A549 treated with RU486 at 1 μM for 4 hours (cell line): ENCODE measurements around the gene ZNF454. TPM values are rescaled to one million over a fixed set of nuclear protein-coding genes. Genes with fewer than 3 reads are reported as not detected.

Source experiments
- total RNA-seq: library from RNA; stranded (reverse); fragments of 200-300 nt; extraction: Qiagen RNA extraction; gene quantifications from 5 replicates; pipeline ENCODE4 v1.2.3, GENCODE V29; 2022; ENCODE audit warnings: low read depth

Gene ZNF454
- total RNA-seq, result not detected in 5 replicates

DNA sequence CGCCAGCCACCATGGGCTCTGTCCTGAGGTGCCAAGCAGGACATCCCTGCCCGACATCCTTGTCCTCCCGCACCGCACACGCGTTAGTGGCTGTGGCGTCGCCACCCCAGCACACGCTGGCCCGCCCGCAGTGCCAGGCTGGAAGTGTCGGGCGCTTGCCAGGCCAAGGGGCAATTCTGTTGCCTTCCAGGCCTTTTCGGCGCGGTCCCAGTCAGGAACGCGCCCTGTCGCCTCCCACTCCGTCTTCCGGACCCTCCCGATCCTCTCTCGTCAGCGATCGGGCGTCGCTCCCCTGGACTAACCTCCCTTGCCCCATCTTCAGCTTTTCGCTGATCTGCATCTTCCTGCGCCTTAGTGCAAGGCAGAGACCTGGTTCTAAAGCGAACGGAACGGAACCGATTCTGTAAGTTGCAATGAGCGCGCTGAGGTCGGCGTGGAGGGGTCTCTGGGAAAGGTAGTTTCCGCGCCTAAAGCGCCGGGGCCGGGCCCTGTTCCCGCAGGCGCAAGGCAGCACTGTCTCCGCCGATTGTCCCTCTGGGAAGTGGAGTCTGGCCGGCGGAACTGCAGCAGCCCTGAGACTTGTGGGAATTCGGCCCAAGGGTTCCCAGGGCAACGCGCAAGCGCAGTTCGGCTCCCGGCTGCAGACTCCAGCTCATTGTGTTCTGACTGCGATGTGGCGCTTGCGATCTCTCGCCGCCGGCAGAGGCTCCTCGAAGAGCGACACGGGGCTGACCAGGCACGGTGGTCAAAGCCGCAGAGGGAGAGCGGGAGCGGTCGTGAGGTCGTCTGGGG is at the start of gene ZNF454:
ZNF454 (plus strand) TSS at position 630 of the 792 bp plus-strand sequence. CDS start 1,594 bp downstream, outside the sequence.

DNA sequence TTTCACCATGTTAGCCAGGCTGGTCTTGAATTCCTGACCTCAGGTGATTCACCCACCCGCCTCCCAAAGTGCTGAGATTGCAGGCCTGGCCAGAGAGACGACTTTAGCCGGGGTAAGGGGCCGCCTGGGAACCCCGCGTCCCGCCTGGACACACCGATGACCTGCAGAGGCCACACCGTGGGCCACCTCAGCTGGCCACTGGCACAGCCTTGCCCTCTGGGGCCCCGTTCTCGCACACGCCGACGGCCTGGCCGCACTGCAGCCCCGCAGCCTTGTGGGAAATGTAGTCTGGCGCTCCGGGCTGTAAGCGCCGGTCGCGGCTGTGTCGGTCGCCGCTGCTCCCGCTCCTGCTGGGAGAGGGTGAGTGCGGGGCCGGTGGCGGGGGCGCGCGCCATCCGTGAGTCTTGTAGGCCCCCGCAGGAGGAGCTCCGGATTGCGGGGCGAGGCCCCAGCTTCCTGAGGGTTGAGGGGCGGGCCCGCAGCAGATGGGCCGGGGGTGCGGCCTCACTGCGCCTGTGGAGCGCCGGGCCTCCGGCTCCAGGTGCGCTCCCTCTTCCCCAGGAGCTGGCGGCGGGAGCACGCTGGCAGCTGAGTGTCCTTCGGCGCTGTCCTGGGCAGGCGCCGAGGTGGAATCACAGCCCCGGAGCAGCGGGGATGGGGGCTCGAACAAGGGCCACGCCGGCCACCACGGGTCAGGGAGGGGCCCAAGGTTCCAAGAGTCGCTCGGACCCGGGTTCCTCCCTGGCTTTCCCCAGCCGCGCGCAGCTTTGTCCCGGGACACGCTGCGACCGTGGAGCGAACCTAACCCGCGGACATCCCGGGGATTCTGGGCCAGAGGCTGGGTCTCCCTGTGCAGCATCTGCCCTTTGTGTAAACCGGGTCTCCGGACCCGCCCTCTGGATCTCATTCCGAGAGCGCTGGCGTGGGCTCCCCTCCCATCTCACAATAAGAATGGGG is 45.1 kb upstream of the ZNF454 start, which contains the start of gene ZFP2:
ZFP2 (plus strand) TSS at position 299 of the 957 bp plus-strand sequence. CDS start 35,401 bp downstream, outside the sequence.

GRCh38 chr5:178994580-178995340 is 53.8 kb downstream of the ZNF454 start, which contains the start of gene GRM6:
Gene GRM6, minus strand, starts transcription at chr5:178995320. Its CDS starts 376 bp downstream, at chr5:178994944.

Other genes with a start within 250 kb of the ZNF454 start
- 4.7 to 7.9 TPM (median 7.6 TPM) in 5 replicates for gene ZNF354A, start 210.5 kb upstream of the ZNF454 start, total RNA-seq
- 2.8 to 6.2 TPM (median 4.8 TPM) in 5 replicates for gene ZNF354B, start 81.2 kb upstream of the ZNF454 start, total RNA-seq
- not detected in 5 replicates for gene ZFP2, start 45.3 kb upstream of the ZNF454 start, total RNA-seq
- gene GRM6, start 54.1 kb downstream of the ZNF454 start, total RNA-seq, result not detected in 5 replicates
- 0.43 to 1.1 TPM (median 0.60 TPM) in 5 replicates for gene ZNF879, start 82.6 kb downstream of the ZNF454 start, total RNA-seq
- gene ZNF354C, start 119.2 kb downstream of the ZNF454 start, total RNA-seq, result 0.53 to 0.85 TPM (median 0.69 TPM) in 5 replicates